Heart right ventricle (tissue), 16 donors: ENCODE data around the gene FBXL13. TPM values are rescaled to one million over a fixed set of nuclear protein-coding genes. Genes with fewer than 3 reads are reported as not detected.

Experiments
- ATAC-seq, 8 donors: fragments of 200-7000 bp; cut with Tn5 transposase; one replicate each; pipeline ENCODE4 v1.9.1; 2020; ENCODE audit warnings: mild to moderate bottlenecking in 8 of 8, moderate library complexity in 8 of 8, moderate number of reproducible peaks in 1 of 8
- DNase-seq, 2 donors: peaks; one replicate each; pipeline ENCODE4 v3.0.0-alpha.2; 2020
- H3K27ac ChIP-seq, 10 donors: fragments of 200-600 bp; sonication (generic) in 2 of 10; one replicate each; pipeline versions ENCODE4 v1.5.0 to v1.8.0; 2020 to 2022; ENCODE audit warnings: mild to moderate bottlenecking in 3 of 10
- H3K27me3 ChIP-seq, 7 donors: fragments of 200-600 bp; one replicate each; pipeline ENCODE4 v1.8.0; 2021 to 2022; ENCODE audit warnings: mild to moderate bottlenecking in 2 of 7
- H3K36me3 ChIP-seq, 9 donors: fragments of 200-600 bp; sonication (generic) in 1 of 9; one replicate each; pipeline versions ENCODE4 v1.5.0 to v1.8.0; 2020 to 2022; ENCODE audit warnings: mild to moderate bottlenecking in 2 of 9
- H3K4me1 ChIP-seq, 9 donors: fragments of 200-600 bp; sonication (generic) in 1 of 9; one replicate each; pipeline versions ENCODE4 v1.5.0 to v1.8.0; 2020 to 2022; ENCODE audit warnings: mild to moderate bottlenecking in 4 of 9
- H3K4me3 ChIP-seq, 10 donors: fragments of 200-600 bp; sonication (generic) in 2 of 10; one replicate each; pipeline versions ENCODE4 v1.5.0 to v1.8.0; 2020 to 2022; ENCODE audit warnings: mild to moderate bottlenecking in 7 of 10, moderate library complexity in 2 of 10
- H3K9me3 ChIP-seq, 11 donors: fragments of 200-600 bp in 10 of 11; sonication (generic) in 2 of 11; one replicate each; pipeline versions ENCODE4 v1.5.0 to v1.8.0; 2013 to 2022; ENCODE audit warnings: mild to moderate bottlenecking in 2 of 11, control low read depth in 1 of 11, moderate library complexity in 1 of 11
- WGBS, 2 donors: extraction: QIAGEN DNeasy Blood & Tissue Kit; methylation state at CpG; one replicate each; pipeline ENCODE4 v1.1.7; 2013; ENCODE audit warnings: inconsistent platforms in 1 of 2; 5-methylcytosine and 5-hydroxymethylcytosine counted together
- intact Hi-C, 10 donors: fragments of 100-400 bp; cut with DNase I; formaldehyde crosslinking; loops; one replicate each; pipeline versions ENCODE4 v1.11.1 to v1.14.2; 2022
- polyA plus RNA-seq, 2 donors: library from polyadenylated mRNA; stranded (reverse); fragments of 200-250 nt; gene quantifications; one replicate each; pipeline ENCODE4 v1.2.3, GENCODE V29; 2013
- total RNA-seq, 10 donors: library from RNA; stranded (reverse); fragmentation: NEBNext Ultra II Directional in 3 of 10; extraction: Animal tissue kit (Norgen Biotek cat#: 25700) in 3 of 10; gene quantifications; one replicate each; pipeline versions ENCODE4 v1.2.1 to v1.2.4, GENCODE V29; 2021 to 2023
- TF ChIP-seq, protein P1 (sequence below), 9 donors: fragments of 200-600 bp; sonication (generic) in 2 of 9; IDR thresholded peaks; one replicate each; pipeline versions ENCODE4 v1.5.0 to v1.8.0; 2021 to 2022; ENCODE audit warnings: antibody characterized with exemption in 9 of 9, mild to moderate bottlenecking in 5 of 9, moderate library complexity in 1 of 9
- donor health status: Arrhythmogenic right ventricular cardiomyopathy.
- donor health status: ischemic (EF 13 %, LVEDD 7.1; RV severe dilation, severe dysfunction).
- donor health status: healthy with polysubstance abuse.
- donor health status: DM: no; HTN: yes; CAD: no.
- donor health status: DM: no; HTN: no; CAD: no.
- donor health status: ischemic (EF 25% LVEDD 6.9; RV normal size, moderate dysfunction).
- donor health status: ischemic (EF 25% LVEDD 5.7; RV mildly dilated, moderate dysfunction).
- donor health status: healthy.
- donor health status: DM: yes; HTN: yes; CAD: no.
- donor health status: Ischemic cardiomyopathy.
- donor health status: ischemic (EF 35%, LVEDD 5.7; RV mildly dilated, moderate dysfunction).
- donor health status: nonischemic (EF 11% LVEDD 7.7; RV severe dilation, severe dysfunction).
- donor health status: DM: yes; HTN: yes; CAD: no.
- donor health status: PGD.
- donor health status: ischemic (EF 29% LVEDD 5.4; RV normal size, mild dysfunction).
- donor health status: nonischemic (EF 23%, LVEDD 6.1; RV moderate dilation, normal function).

The FBXL13 gene
- total and polyA plus RNA-seq, 12 donors = 0.12 to 0.87 (median 0.45) TPM; not detected in 1

DNA sequence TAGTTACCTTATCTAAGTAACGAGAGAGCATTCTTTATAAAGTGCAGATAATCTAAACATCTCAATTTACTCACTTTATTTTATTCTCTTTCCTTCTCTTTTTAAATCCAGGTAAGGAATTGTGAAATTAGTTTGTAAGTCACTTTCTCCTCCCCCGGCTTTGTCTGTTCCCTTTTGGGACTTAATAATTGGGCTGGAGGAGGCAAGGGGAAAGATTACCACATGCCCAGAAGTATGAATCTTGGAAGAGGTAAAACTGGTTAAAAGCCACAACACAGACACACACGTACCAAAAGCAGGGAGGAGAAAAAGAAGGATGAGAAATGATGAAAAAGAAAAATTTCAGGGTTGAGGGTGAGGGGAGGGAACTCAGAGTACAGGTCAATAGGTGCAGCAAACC lies 225.1 kb downstream of the FBXL13 start:
- peaks cover 0 to 10% (median 0%) of the 10 kb centered on the region in 9 donors for H3K36me3 ChIP-seq
- TF ChIP-seq, protein P1, sequence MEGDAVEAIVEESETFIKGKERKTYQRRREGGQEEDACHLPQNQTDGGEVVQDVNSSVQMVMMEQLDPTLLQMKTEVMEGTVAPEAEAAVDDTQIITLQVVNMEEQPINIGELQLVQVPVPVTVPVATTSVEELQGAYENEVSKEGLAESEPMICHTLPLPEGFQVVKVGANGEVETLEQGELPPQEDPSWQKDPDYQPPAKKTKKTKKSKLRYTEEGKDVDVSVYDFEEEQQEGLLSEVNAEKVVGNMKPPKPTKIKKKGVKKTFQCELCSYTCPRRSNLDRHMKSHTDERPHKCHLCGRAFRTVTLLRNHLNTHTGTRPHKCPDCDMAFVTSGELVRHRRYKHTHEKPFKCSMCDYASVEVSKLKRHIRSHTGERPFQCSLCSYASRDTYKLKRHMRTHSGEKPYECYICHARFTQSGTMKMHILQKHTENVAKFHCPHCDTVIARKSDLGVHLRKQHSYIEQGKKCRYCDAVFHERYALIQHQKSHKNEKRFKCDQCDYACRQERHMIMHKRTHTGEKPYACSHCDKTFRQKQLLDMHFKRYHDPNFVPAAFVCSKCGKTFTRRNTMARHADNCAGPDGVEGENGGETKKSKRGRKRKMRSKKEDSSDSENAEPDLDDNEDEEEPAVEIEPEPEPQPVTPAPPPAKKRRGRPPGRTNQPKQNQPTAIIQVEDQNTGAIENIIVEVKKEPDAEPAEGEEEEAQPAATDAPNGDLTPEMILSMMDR (IDR thresholded peaks at IDR 0.05) = no peak
- DNase-seq = no peak

DNA sequence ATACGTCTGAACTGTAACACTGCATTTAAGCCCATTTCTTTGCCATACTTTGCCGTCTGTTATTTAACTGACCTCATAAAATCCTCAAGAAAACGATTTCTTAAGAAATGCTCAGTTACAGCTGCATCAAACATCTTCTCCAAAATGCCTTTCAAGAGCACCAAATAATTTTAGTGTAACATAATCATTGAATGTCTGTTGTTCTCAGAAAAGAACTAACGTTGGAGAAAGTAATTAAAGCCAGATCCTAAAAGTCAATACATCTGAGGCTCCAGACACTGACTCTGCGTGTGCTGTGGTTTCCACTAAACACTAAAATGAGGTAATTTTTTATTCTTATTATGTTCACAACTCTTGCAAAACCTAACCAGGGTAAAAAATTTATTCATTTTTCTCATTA lies 225.5 kb downstream of the FBXL13 start:
- Histone ChIP-seq H3K36me3 (peaks cover 0 to 10% (median 0%) of the 10 kb centered on the region in 9 donors), H3K4me1 (no peaks in the 10 kb centered on the region), H3K9me3 (peaks cover 0 to 10% (median 0%) of the 10 kb centered on the region in 11 donors), H3K27me3 (no peaks in the 10 kb centered on the region), H3K4me3 (no peak overlapping the region), H3K27ac (no peak overlapping the region)
- TF ChIP-seq, protein P1 (IDR thresholded peaks at IDR 0.05) = no peak
- ATAC-seq = no peak
- intact Hi-C loops = loop anchor here in 1 of 10 donors (5.0 kb wide), 1 partner anchor 1168 kb away; no protein-coding TSS in a partner anchor
- no peak for DNase-seq
- 80 to 83% methylated on average over 5 of the region's 5 CpGs for WGBS, 2 donors

More for the DNA sequence above, 225.1 kb downstream of the FBXL13 start:
- Histone ChIP-seq H3K4me3 (no peak overlapping the region), H3K4me1 (no peaks in the 10 kb centered on the region), H3K27ac (no peak overlapping the region), H3K9me3 (peaks cover 0 to 10% (median 0%) of the 10 kb centered on the region in 11 donors), H3K27me3 (no peaks in the 10 kb centered on the region)
- intact Hi-C loops = loop anchor here in 1 of 10 donors (5.0 kb wide), 1 partner anchor 1168 kb away; no protein-coding TSS in a partner anchor
- WGBS, 2 donors = 84 to 87% methylated on average over 3 of the region's 3 CpGs
- ATAC-seq = no peak

DNA sequence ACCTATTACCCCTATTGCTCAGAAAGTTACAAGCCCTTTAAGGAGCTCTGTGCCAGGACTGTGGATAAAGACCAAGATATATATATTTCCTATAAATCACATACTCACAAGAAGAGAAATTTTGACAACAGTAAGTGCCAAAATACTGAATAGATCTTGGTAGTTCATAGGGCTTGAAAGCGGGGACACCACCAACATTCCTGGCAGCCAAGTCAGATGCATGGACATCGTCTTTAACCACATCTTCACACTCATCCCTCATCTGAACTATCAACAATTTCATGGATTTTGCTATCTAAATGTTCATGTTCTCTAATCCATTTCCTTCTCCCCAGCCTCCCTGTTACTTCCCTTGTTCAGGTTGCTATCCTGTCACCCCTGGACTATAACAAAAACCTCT lies 229.2 kb downstream of the FBXL13 start:
- Histone ChIP-seq H3K4me1 (no peaks in the 10 kb centered on the region), H3K36me3 (no peaks in the 10 kb centered on the region), H3K27me3 (no peaks in the 10 kb centered on the region), H3K9me3 (no peaks in the 10 kb centered on the region), H3K27ac (no peak overlapping the region), H3K4me3 (no peak overlapping the region)
- intact Hi-C loops = loop anchor here in 1 of 10 donors (5.0 kb wide), 1 partner anchor 1172 kb away; no protein-coding TSS in a partner anchor
- WGBS, 2 donors = 95 to 98% methylated on average over 2 of the region's 2 CpGs
- ATAC-seq (no peak), DNase-seq (no peak)
- TF ChIP-seq, protein P1 (IDR thresholded peaks at IDR 0.05) = no peak

DNA sequence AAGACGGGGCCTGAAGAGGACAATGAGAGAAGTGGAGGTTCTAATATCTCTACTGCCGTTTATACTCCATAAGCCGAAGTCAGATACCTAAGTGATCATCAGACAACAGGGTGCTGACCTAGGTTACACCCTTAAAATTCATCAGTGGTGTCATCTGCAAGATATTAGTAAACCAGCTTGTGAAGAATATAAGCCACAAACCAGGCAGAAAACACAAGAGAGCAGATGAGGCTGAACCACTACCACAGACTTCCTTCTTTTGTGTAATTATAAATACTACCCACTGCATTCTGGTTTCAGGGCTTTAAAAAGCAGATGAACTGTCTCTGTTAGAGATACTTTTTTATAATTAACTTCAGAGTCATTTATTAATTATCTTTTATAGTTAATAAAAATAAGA lies 230.7 kb downstream of the FBXL13 start:
- H3K9me3 ChIP-seq = no peaks in the 10 kb centered on the region
- TF ChIP-seq, protein P1 (IDR thresholded peaks at IDR 0.05) = no peak
- intact Hi-C loops = no loop called here
- 94 to 97% methylated on average over 3 of the region's 3 CpGs for WGBS, 2 donors
- no peak overlapping the region for H3K27ac ChIP-seq
- H3K4me3 ChIP-seq = no peak overlapping the region
- DNase-seq = no peak
- H3K36me3 ChIP-seq = no peaks in the 10 kb centered on the region
- H3K4me1 ChIP-seq = no peaks in the 10 kb centered on the region
- H3K27me3 ChIP-seq = no peaks in the 10 kb centered on the region
- no peak for ATAC-seq
